Kidney (tissue), 14 donors: ENCODE data around the gene GH1. TPM values are rescaled to one million over a fixed set of nuclear protein-coding genes. Genes with fewer than 3 reads are reported as not detected.

Source experiments
- DNase-seq, 5 donors: peaks; one replicate each; pipeline ENCODE4 v3.0.0-alpha.2; 2013 to 2020
- FAIRE-seq: peaks from 2 replicates; lab custom pipeline; 2012; peaks lifted over from hg19 to GRCh38; lab: Jason Lieb, UNC
- H3K27ac ChIP-seq, 2 donors: one replicate each; pipeline ENCODE4 v1.7.0; 2013; ENCODE audit warnings: low read depth in 2 of 2, low read length in 2 of 2, inconsistent platforms in 1 of 2
- H3K27me3 ChIP-seq: one replicate; pipeline ENCODE4 v1.7.1; 2013; ENCODE audit warnings: low read length, inconsistent platforms; ENCODE audit not compliant: control insufficient read depth, insufficient read depth
- H3K36me3 ChIP-seq, 3 donors: one replicate each; pipeline versions ENCODE4 v1.7.0 to v1.7.1; 2013; ENCODE audit warnings: low read length in 3 of 3, control low read depth in 1 of 3, inconsistent platforms in 1 of 3; ENCODE audit not compliant: insufficient read depth in 3 of 3, control insufficient read depth in 2 of 3
- H3K4me1 ChIP-seq, 3 donors: one replicate each; pipeline versions ENCODE4 v1.7.0 to v1.7.1; 2013; ENCODE audit warnings: low read length in 3 of 3, inconsistent platforms in 1 of 3, low read depth in 1 of 3; ENCODE audit not compliant: control insufficient read depth in 2 of 3, insufficient read depth in 2 of 3
- H3K4me3 ChIP-seq, 3 donors: one replicate each; pipeline versions ENCODE4 v1.7.0 to v1.8.1; 2013; ENCODE audit warnings: low read length in 3 of 3, control low read depth in 1 of 3, inconsistent platforms in 1 of 3
- H3K9ac ChIP-seq, 3 donors: one replicate each; pipeline versions ENCODE4 v1.7.0 to v1.7.1; 2013; ENCODE audit warnings: low read length in 3 of 3, control low read depth in 1 of 3, inconsistent platforms in 1 of 3
- H3K9me3 ChIP-seq, 3 donors: one replicate each; pipeline versions ENCODE4 v1.7.0 to v1.7.1; 2013; ENCODE audit warnings: low read length in 3 of 3, control low read depth in 1 of 3, inconsistent platforms in 1 of 3; ENCODE audit not compliant: control insufficient read depth in 2 of 3, insufficient read depth in 1 of 3
- intact Hi-C: fragments of 100-400 bp; cut with DNase I; formaldehyde crosslinking; loops from one replicate; pipeline ENCODE4 v1.11.1; 2022
- polyA plus RNA-seq: library from polyadenylated mRNA; stranded (reverse); fragments of 350-450 nt; fragmentation: Illumina TruSeq; extraction: RNeasy Lipid Tissue Mini Kit (QIAGEN cat#74804); gene quantifications from one replicate; pipeline ENCODE4 v1.2.3, GENCODE V29; 2014; ENCODE audit warnings: low read depth, low replicate concordance; ENCODE audit not compliant: insufficient read depth
- total RNA-seq: library from RNA; stranded (reverse); fragmentation: NEBNext Ultra II Directional; extraction: Animal tissue kit (Norgen Biotek cat#: 25700); gene quantifications from one replicate; pipeline ENCODE4 v1.2.1, GENCODE V29; 2021
- TF ChIP-seq, protein P1 (sequence below): IDR thresholded peaks from 3 replicates; pipeline ENCODE4 v1.5.1; 2012; ENCODE audit warnings: mild to moderate bottlenecking, moderate library complexity, borderline replicate concordance; ENCODE audit not compliant: insufficient read depth; ENCODE audit errors: extremely low read depth
- donor health status: control.
- donor health status: control.
- donor health status: control.
- donor health status: control.
- donor health status: control.
- donor health status: DM: yes; HTN: yes; CAD: no.
- donor health status: Normal renal cell carcinoma (clear cell type).

The GH1 gene
- total and polyA plus RNA-seq, 2 donors from 2014 or later = not detected

DNA sequence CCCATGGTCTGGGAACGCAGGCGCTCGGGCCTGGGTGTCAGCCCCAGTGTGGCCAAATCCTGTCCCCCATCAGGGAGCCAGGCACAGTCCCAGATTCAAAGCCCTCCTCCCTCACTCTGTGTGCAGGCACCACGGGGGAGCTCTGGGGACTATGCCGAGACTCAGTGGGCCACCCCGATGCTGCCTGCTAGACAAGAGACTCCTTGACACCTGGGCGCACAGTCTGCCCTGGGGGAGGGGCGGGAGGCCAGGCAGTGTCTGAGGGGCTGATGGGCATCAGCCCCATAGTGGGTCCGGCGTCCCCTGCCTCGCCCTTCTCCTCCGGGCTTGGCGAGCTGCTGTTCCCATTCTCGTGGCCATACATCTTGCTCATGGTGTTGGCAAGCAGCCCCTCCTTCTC, 21.9 kb upstream of the GH1 start:
- Histone ChIP-seq H3K27ac (no peak overlapping the region), H3K36me3 (no peaks in the 10 kb centered on the region), H3K4me3 (no peak overlapping the region), H3K27me3 (no peaks in the 10 kb centered on the region), H3K9me3 (no peaks in the 10 kb centered on the region), H3K4me1 (no peaks in the 10 kb centered on the region), H3K9ac (no peak overlapping the region)
- intact Hi-C loops = no loop called here
- DNase-seq (peak in 2 of 5 donors; percentile 31 to 67), FAIRE-seq (no peak)
- TF ChIP-seq, protein P1, sequence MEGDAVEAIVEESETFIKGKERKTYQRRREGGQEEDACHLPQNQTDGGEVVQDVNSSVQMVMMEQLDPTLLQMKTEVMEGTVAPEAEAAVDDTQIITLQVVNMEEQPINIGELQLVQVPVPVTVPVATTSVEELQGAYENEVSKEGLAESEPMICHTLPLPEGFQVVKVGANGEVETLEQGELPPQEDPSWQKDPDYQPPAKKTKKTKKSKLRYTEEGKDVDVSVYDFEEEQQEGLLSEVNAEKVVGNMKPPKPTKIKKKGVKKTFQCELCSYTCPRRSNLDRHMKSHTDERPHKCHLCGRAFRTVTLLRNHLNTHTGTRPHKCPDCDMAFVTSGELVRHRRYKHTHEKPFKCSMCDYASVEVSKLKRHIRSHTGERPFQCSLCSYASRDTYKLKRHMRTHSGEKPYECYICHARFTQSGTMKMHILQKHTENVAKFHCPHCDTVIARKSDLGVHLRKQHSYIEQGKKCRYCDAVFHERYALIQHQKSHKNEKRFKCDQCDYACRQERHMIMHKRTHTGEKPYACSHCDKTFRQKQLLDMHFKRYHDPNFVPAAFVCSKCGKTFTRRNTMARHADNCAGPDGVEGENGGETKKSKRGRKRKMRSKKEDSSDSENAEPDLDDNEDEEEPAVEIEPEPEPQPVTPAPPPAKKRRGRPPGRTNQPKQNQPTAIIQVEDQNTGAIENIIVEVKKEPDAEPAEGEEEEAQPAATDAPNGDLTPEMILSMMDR = no peak

DNA sequence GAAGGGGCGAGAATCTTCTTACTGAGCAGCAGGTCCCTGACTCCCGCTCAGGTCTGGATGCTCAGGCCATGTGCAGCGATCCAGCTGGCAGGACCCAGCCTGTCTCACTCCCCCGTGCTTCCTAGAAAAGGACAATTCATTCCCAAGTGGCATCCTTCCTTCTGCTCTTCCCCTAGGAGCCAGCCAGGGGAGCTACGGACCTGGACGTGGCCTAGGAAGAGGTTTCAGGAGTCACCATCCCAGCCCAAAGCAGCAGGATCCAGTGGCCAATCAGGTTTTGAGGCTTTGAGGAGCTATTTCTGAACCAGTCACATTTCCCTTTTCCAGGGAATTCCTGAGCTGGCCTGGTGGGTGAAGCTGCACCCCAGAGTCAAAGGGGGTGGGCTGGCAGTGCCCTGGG, 21.2 kb upstream of the GH1 start:
- H3K36me3 ChIP-seq = no peaks in the 10 kb centered on the region
- H3K4me3 ChIP-seq = no peak overlapping the region
- H3K27ac ChIP-seq = no peak overlapping the region
- TF ChIP-seq, protein P1 = no peak
- H3K27me3 ChIP-seq = no peaks in the 10 kb centered on the region
- H3K9ac ChIP-seq = no peak overlapping the region
- H3K9me3 ChIP-seq = no peaks in the 10 kb centered on the region
- FAIRE-seq (no peak), DNase-seq (peak in 2 of 5 donors; percentile 31 to 54)
- H3K4me1 ChIP-seq = no peaks in the 10 kb centered on the region
- intact Hi-C loops = no loop called here

DNA sequence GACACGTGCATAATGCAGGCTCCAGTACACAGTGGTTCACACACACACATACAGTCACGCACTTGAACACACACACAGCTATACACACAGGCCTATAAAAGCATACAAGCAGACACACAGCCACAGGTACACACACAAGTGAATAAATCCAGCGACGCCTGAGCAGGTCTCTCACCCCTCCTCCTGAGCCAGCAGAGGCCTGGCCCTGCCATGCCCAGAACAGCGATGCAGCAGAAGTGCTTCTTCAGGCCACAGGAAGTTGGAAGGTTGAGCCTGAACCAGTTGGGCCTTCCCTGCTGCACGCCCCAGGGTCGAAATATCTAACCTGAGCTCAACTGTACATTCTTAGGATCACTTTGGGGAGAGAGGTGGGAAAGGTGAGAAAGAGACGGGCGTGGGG, 20.8 kb upstream of the GH1 start:
- H3K27me3 ChIP-seq = no peaks in the 10 kb centered on the region
- no peak overlapping the region for H3K4me3 ChIP-seq
- intact Hi-C loops = no loop called here
- FAIRE-seq = no peak
- H3K36me3 ChIP-seq = no peaks in the 10 kb centered on the region
- H3K4me1 ChIP-seq = no peaks in the 10 kb centered on the region
- no peaks in the 10 kb centered on the region for H3K9me3 ChIP-seq
- TF ChIP-seq, protein P1 = no peak
- peak in 2 of 5 donors; percentile 39 to 43 for DNase-seq
- no peak overlapping the region for H3K27ac ChIP-seq
- H3K9ac ChIP-seq = no peak overlapping the region

DNA sequence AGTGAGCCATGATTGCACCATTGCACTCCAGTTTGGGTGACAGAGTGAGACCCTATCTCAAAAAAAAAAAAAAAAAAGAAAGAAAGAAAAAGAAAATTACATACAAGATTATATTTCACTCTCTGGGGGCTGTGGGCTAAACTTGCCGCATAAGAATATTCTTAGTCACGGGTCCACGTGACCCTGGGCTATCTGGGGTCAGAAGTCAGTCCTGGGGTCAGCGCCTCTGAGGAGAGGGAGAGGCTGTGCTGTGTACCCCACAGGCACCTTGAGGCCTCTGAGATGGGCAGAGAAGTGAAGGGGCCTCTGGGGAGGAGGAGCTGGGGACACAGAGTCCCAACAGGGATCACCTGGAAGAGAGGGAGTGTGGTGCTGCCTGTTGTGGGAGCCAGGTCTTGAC, 19.3 kb upstream of the GH1 start:
- Histone ChIP-seq H3K9ac (no peak overlapping the region), H3K4me1 (no peaks in the 10 kb centered on the region), H3K36me3 (no peaks in the 10 kb centered on the region), H3K9me3 (no peaks in the 10 kb centered on the region), H3K27ac (no peak overlapping the region), H3K4me3 (no peak overlapping the region), H3K27me3 (no peaks in the 10 kb centered on the region)
- DNase-seq (no peak), FAIRE-seq (no peak)
- TF ChIP-seq, protein P1 = no peak
- intact Hi-C loops = no loop called here
